Mesenchymal stem cell (in vitro differentiated cells and primary cell): ENCODE results near the gene RPL12.

ENCODE experiments used
- DNase-seq: peaks from one replicate; pipeline ENCODE4 v3.0.0-alpha.2; 2013
- H2AFZ ChIP-seq: one replicate; pipeline ENCODE4 v1.6.1; 2013; ENCODE audit warnings: low read depth, mild to moderate bottlenecking, control low read depth, inconsistent platforms, low read length, moderate library complexity
- H2AK5ac ChIP-seq: 2 replicates; pipeline ENCODE4 v1.6.1; 2013; ENCODE audit warnings: low read length, moderate library complexity, mild to moderate bottlenecking, inconsistent platforms; ENCODE audit not compliant: severe bottlenecking
- H2BK120ac ChIP-seq: one replicate; pipeline ENCODE4 v1.6.1; 2013; ENCODE audit warnings: low read depth, mild to moderate bottlenecking, inconsistent platforms, low read length, moderate library complexity
- H2BK12ac ChIP-seq, 2 experiments: one replicate each; pipeline ENCODE4 v1.6.1; 2013; ENCODE audit warnings: inconsistent platforms in 2 of 2, low read length in 2 of 2, mild to moderate bottlenecking in 2 of 2, moderate library complexity in 2 of 2, control low read depth in 1 of 2
- H2BK15ac ChIP-seq: one replicate; pipeline ENCODE4 v1.6.1; 2013; ENCODE audit warnings: mild to moderate bottlenecking, low read depth, inconsistent platforms; ENCODE audit not compliant: poor library complexity, severe bottlenecking
- H2BK5ac ChIP-seq: 2 replicates; pipeline ENCODE4 v1.6.1; 2013; ENCODE audit warnings: low read depth, mild to moderate bottlenecking, low read length, control low read depth, inconsistent platforms; ENCODE audit not compliant: poor library complexity, severe bottlenecking
- H3K14ac ChIP-seq, 2 experiments: one replicate each; pipeline ENCODE4 v1.6.1; 2013; ENCODE audit warnings: inconsistent platforms in 2 of 2, low read length in 2 of 2, control low read depth in 1 of 2, mild to moderate bottlenecking in 1 of 2, moderate library complexity in 1 of 2
- H3K18ac ChIP-seq, 2 experiments: one replicate each; pipeline ENCODE4 v1.6.1; 2013; ENCODE audit warnings: inconsistent platforms in 2 of 2, low read length in 2 of 2, control low read depth in 1 of 2, low read depth in 1 of 2, mild to moderate bottlenecking in 1 of 2
- H3K23ac ChIP-seq, 2 experiments: one replicate each; pipeline ENCODE4 v1.6.1; 2013; ENCODE audit warnings: inconsistent platforms in 2 of 2, low read length in 2 of 2, mild to moderate bottlenecking in 2 of 2, moderate library complexity in 2 of 2, control low read depth in 1 of 2
- H3K27ac ChIP-seq: 2 replicates; pipeline ENCODE4 v1.5.1; 2013; ENCODE audit warnings: mild to moderate bottlenecking, moderate library complexity, low read length, control low read depth, inconsistent platforms; ENCODE audit not compliant: poor library complexity, severe bottlenecking
- H3K27me3 ChIP-seq, 2 experiments: 2 replicates each; pipeline versions ENCODE4 v1.6.1 to v1.7.0; 2013; ENCODE audit warnings: low read length in 2 of 2, mild to moderate bottlenecking in 2 of 2, moderate library complexity in 2 of 2, control low read depth in 1 of 2, inconsistent platforms in 1 of 2; ENCODE audit not compliant: control insufficient read depth in 1 of 2, insufficient read depth in 1 of 2
- H3K36me3 ChIP-seq, 2 experiments: 2 replicates each; pipeline versions ENCODE4 v1.6.1 to v1.7.0; 2013; ENCODE audit warnings: low read length in 2 of 2, control low read depth in 1 of 2, inconsistent platforms in 1 of 2, low read depth in 1 of 2, mild to moderate bottlenecking in 1 of 2; ENCODE audit not compliant: insufficient read depth in 2 of 2, control insufficient read depth in 1 of 2
- H3K4ac ChIP-seq, 2 experiments: one replicate each; pipeline ENCODE4 v1.6.1; 2013; ENCODE audit warnings: inconsistent platforms in 2 of 2, low read length in 2 of 2, mild to moderate bottlenecking in 2 of 2, moderate library complexity in 2 of 2, control low read depth in 1 of 2, low read depth in 1 of 2
- H3K4me1 ChIP-seq: 2 replicates; pipeline ENCODE4 v1.6.1; 2013; ENCODE audit warnings: low read depth, low read length, control low read depth; ENCODE audit not compliant: control insufficient read depth, insufficient read depth
- H3K4me2 ChIP-seq: 2 replicates; pipeline ENCODE4 v1.6.1; 2013; ENCODE audit warnings: low read length, mild to moderate bottlenecking, inconsistent platforms; ENCODE audit not compliant: poor library complexity, severe bottlenecking
- H3K4me3 ChIP-seq, 2 experiments: 2 replicates each; pipeline versions ENCODE4 v1.5.1 to v1.7.0; 2013; ENCODE audit warnings: low read length in 2 of 2, mild to moderate bottlenecking in 2 of 2, control low read depth in 1 of 2, low read depth in 1 of 2; ENCODE audit not compliant: insufficient read depth in 1 of 2
- H3K79me1 ChIP-seq: replicated peaks from 2 replicates; pipeline ENCODE4 v1.6.1; 2013; ENCODE audit warnings: mild to moderate bottlenecking, control low read depth, low read length, inconsistent platforms; ENCODE audit not compliant: poor library complexity, severe bottlenecking
- H3K9ac ChIP-seq: 2 replicates; pipeline ENCODE4 v1.7.0; 2013; ENCODE audit warnings: mild to moderate bottlenecking, low read length, moderate library complexity
- H3K9me3 ChIP-seq: 2 replicates; pipeline ENCODE4 v1.7.0; 2013; ENCODE audit warnings: mild to moderate bottlenecking, low read length; ENCODE audit not compliant: control insufficient read depth
- H4K8ac ChIP-seq: one replicate; pipeline ENCODE4 v1.6.1; 2013; ENCODE audit warnings: inconsistent platforms, mild to moderate bottlenecking, low read length, moderate library complexity
- H4K91ac ChIP-seq: one replicate; pipeline ENCODE4 v1.6.1; 2013; ENCODE audit warnings: mild to moderate bottlenecking, low read length, inconsistent platforms
- WGBS: methylation state at CpG from one replicate; pipeline ENCODE4 v1.1.7; 2013; ENCODE audit warnings: mixed read lengths; 5-methylcytosine and 5-hydroxymethylcytosine counted together

Gene RPL12

DNA sequence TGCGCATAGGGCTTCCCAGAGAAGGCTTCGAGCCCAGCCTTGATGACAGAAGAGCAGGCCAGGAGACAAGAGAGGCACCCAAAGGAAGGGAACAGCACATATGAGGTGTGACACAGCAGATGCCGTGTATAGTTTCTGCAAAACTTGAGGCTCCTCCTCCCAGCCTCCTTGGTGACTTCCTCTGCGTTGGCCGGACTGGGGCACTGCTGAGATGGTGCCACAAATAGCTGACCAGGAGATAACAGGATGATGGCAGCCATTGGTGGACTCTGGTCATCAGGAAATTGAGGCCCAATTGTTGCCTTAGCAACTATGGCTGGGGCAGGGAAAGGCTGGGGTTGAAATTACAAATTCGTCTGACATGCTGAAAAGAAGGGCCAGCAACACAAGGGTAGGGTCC lies 31.9 kb downstream of the RPL12 start:
- Histone ChIP-seq H2BK120ac (no peak overlapping the region), H3K4me2 (no peak overlapping the region), H2AFZ (no peak overlapping the region), H2BK15ac (no peak overlapping the region), H3K18ac (no peak overlapping the region), H2BK5ac (no peak overlapping the region), H3K36me3 (peaks cover 0 to 4% of the 10 kb centered on the region in 2 experiments), H4K8ac (no peak overlapping the region), H3K14ac (no peak overlapping the region), H3K27ac (no peak overlapping the region), H3K4ac (no peak overlapping the region), H3K27me3 (peaks cover 0 to 44% of the 10 kb centered on the region in 2 experiments), H3K9me3 (no peaks in the 10 kb centered on the region), H2AK5ac (no peak overlapping the region), H3K23ac (no peak overlapping the region), H2BK12ac (no peak overlapping the region), H3K4me1 (peaks cover 4% of the 10 kb centered on the region), H3K9ac (no peak overlapping the region), H3K4me3 (no peak overlapping the region), H4K91ac (no peak overlapping the region), H3K79me1 (peaks cover 14% of the 10 kb centered on the region)
- WGBS, result 90% methylated on average over 6 of the region's 6 CpGs
- no peak for DNase-seq

DNA sequence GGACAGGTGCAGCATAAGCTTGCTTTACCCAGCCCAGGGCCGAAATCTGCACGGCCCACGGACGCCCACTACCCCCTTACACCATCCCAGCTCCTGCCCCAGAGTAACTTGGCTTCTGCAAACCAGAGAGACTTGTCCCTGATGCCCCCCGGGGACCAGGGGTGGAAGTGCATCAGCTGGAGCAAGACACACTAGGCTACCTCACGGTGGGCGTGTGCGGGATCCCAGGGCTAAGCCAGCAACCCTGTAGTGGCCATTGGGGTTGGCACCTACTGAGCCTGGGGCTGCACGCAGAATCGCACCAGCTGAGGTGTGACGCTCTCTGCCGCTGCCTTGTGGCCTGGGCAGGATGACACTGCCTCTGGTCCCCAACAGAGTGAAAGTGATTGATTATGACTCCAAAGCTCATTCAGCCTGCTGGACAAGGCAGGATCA lies 33.2 kb downstream of the RPL12 start:
- WGBS, result 40% methylated on average over 12 of the region's 12 CpGs
- no peak overlapping the region for H2BK15ac ChIP-seq

DNA sequence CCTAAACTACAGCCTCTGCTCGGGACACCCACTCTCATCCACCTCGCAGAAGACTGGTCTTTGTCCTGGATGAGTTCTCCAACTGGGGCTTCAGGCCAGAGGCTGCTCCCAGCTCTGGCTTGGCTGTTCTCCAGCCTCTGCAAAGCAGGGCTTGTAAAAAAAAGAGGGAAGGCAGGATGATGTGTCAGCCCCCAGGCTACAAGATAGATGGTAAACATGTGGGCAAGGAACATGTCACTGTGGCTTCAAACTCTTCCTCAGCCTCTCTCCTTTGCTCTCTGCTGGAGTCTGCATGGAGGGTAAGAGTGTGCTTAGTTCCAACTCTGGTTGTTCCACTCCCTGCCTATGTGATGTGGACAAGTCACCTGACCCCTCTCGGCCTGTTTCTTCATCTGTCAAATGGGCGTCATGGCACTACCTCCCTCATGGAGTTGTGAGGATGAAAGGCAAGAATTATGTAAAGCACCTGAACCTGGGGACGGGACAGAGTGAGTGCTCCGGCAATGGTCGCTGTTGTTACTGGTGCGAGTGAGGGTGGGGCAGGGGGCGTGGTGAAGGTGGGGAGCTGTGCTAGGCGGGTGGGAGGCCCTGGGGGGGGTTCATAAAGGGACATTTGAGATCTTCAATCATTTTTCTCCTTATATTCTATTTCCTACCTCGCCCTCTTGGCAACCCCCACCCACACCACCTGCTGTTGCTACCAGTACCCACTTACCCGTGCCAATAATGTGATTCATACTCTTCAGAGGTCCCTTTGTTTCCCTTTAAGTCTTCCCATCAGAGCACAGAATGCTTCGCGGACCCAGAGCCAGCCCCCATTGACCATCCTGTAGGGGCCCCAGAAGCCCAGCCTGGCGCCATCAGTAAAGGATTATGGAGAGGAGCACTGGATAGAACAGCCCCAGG lies 33.8 kb downstream of the RPL12 start:
- peaks cover 3% of the 10 kb centered on the region for H3K79me1 ChIP-seq
- H3K4ac ChIP-seq, result no peak overlapping the region
- H2BK12ac ChIP-seq, result no peak overlapping the region
- H3K4me3 ChIP-seq, result no peak overlapping the region
- no peak overlapping the region for H4K91ac ChIP-seq
- no peak overlapping the region for H3K27ac ChIP-seq
- H4K8ac ChIP-seq, result no peak overlapping the region
- H2BK5ac ChIP-seq, result no peak overlapping the region
- DNase-seq, result peak; percentile 63
- peaks cover 0 to 4% of the 10 kb centered on the region in 2 experiments for H3K36me3 ChIP-seq
- no peak overlapping the region for H2BK120ac ChIP-seq
- no peak overlapping the region for H2AFZ ChIP-seq
- H2BK15ac ChIP-seq, result no peak overlapping the region
- WGBS, result 86% methylated on average over 10 of the region's 15 CpGs
- no peak overlapping the region for H3K4me2 ChIP-seq
- no peaks in the 10 kb centered on the region for H3K4me1 ChIP-seq
- H3K27me3 ChIP-seq, result peaks cover 0 to 52% of the 10 kb centered on the region in 2 experiments
- H3K9me3 ChIP-seq, result no peaks in the 10 kb centered on the region
- no peak overlapping the region for H3K23ac ChIP-seq
- no peak overlapping the region for H3K14ac ChIP-seq
- H3K9ac ChIP-seq, result no peak overlapping the region
- H2AK5ac ChIP-seq, result no peak overlapping the region
- H3K18ac ChIP-seq, result no peak overlapping the region

More for the DNA sequence above, 33.2 kb downstream of the RPL12 start:
- H3K27ac ChIP-seq, result no peak overlapping the region
- H3K79me1 ChIP-seq, result peaks cover 10% of the 10 kb centered on the region
- no peaks in the 10 kb centered on the region for H3K9me3 ChIP-seq
- no peak overlapping the region for H3K18ac ChIP-seq
- H3K4ac ChIP-seq, result no peak overlapping the region
- no peak overlapping the region for H3K4me2 ChIP-seq
- H4K8ac ChIP-seq, result no peak overlapping the region
- no peak overlapping the region for H2AK5ac ChIP-seq
- H3K23ac ChIP-seq, result no peak overlapping the region
- H3K36me3 ChIP-seq, result peaks cover 0 to 4% of the 10 kb centered on the region in 2 experiments
- peaks cover 3% of the 10 kb centered on the region for H3K4me1 ChIP-seq
- no peak for DNase-seq
- H2AFZ ChIP-seq, result no peak overlapping the region
- H3K27me3 ChIP-seq, result peaks cover 0 to 47% of the 10 kb centered on the region in 2 experiments
- no peak overlapping the region for H2BK5ac ChIP-seq
- no peak overlapping the region for H2BK120ac ChIP-seq
- no peak overlapping the region for H3K9ac ChIP-seq
- no peak overlapping the region for H4K91ac ChIP-seq
- no peak overlapping the region for H3K14ac ChIP-seq
- no peak overlapping the region for H2BK12ac ChIP-seq
- no peak overlapping the region for H3K4me3 ChIP-seq

DNA sequence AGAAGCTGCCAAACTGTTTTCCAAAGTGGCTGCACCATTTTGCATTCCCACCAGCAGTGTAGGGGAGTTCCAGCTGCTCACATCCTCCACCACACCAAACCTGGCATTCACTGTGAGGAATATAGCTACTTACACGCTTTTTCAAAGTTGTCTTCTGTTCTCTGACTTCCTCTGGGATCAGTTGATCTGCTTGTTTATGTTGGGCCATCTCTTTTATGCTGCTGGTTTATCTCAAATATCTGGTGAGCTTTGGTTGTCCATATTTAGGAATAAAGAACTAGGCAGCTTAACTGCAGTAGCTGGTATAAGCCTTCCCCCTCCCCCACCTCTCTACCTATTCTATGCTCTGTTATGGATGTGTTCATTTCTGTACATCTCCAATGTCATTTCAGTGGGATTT lies 35.5 kb downstream of the RPL12 start:
- H2BK12ac ChIP-seq, result no peak overlapping the region
- no peak overlapping the region for H3K4me3 ChIP-seq
- no peak for DNase-seq
- no peak overlapping the region for H2BK120ac ChIP-seq
- no peak overlapping the region for H3K18ac ChIP-seq
- H2AFZ ChIP-seq, result no peak overlapping the region
- no peak overlapping the region for H3K23ac ChIP-seq
- H3K4ac ChIP-seq, result no peak overlapping the region
- no peaks in the 10 kb centered on the region for H3K9me3 ChIP-seq
- H3K14ac ChIP-seq, result no peak overlapping the region
- peaks cover 0 to 4% of the 10 kb centered on the region in 2 experiments for H3K36me3 ChIP-seq
- H3K27ac ChIP-seq, result no peak overlapping the region
- H2BK5ac ChIP-seq, result no peak overlapping the region
- H2AK5ac ChIP-seq, result no peak overlapping the region
- H3K27me3 ChIP-seq, result peaks cover 0 to 64% of the 10 kb centered on the region in 2 experiments
- H3K4me1 ChIP-seq, result no peaks in the 10 kb centered on the region
- no CpG with 5 or more reads among the region's 1 CpG for WGBS
- H2BK15ac ChIP-seq, result no peak overlapping the region
- no peak overlapping the region for H4K8ac ChIP-seq
- H3K4me2 ChIP-seq, result no peak overlapping the region
- H3K79me1 ChIP-seq, result no peaks in the 10 kb centered on the region
- H3K9ac ChIP-seq, result no peak overlapping the region
- H4K91ac ChIP-seq, result no peak overlapping the region
